Smooth muscle cell (in vitro differentiated cells): Measurements from ENCODE around the gene TGDS. TPM values are rescaled to one million over a fixed set of nuclear protein-coding genes. Genes with fewer than 3 reads are reported as not detected.
"Not testable (repeated sequence)": the region's sequence is repeated elsewhere in the genome, so short reads cannot be mapped to it uniquely, and the experiment has no call there.

Experiments
- DNase-seq: peaks from one replicate; lab custom pipeline; 2025; ENCODE audit not compliant: unreplicated experiment; lab: John Stamatoyannopoulos, UW
- H2AFZ ChIP-seq: fragments of 200-600 bp; sonication (generic); 2 replicates; pipeline ENCODE4 v1.6.0; 2016; ENCODE audit warnings: antibody characterized with exemption, low read depth, mild to moderate bottlenecking
- H3F3A ChIP-seq: fragments of 200-600 bp; sonication (generic); 2 replicates; pipeline ENCODE4 v1.6.0; 2017; ENCODE audit warnings: antibody characterized with exemption, low read depth
- H3K27ac ChIP-seq: fragments of 200-600 bp; sonication (generic); 2 replicates; pipeline ENCODE4 v1.5.1; 2016; ENCODE audit warnings: low read depth, mild to moderate bottlenecking
- H3K27me3 ChIP-seq: fragments of 200-600 bp; sonication (generic); 2 replicates; pipeline ENCODE4 v1.6.1; 2016; ENCODE audit warnings: low read depth, mild to moderate bottlenecking
- H3K36me3 ChIP-seq: fragments of 200-600 bp; sonication (generic); 2 replicates; pipeline ENCODE4 v1.5.1; 2016; ENCODE audit warnings: low read depth
- H3K4me1 ChIP-seq: fragments of 200-600 bp; sonication (generic); 2 replicates; pipeline ENCODE4 v1.5.1; 2016; ENCODE audit warnings: low read depth
- H3K4me2 ChIP-seq: fragments of 200-600 bp; sonication (generic); 2 replicates; pipeline ENCODE4 v1.6.0; 2016; ENCODE audit warnings: mild to moderate bottlenecking
- H3K4me3 ChIP-seq: fragments of 200-600 bp; sonication (generic); 2 replicates; pipeline ENCODE4 v1.5.1; 2016; ENCODE audit warnings: mild to moderate bottlenecking
- H3K79me2 ChIP-seq: fragments of 200-600 bp; sonication (generic); 2 replicates; pipeline ENCODE4 v1.6.0; 2016; ENCODE audit warnings: low read depth, mild to moderate bottlenecking
- H3K9ac ChIP-seq: fragments of 200-600 bp; sonication (generic); 2 replicates; pipeline ENCODE4 v1.6.0; 2016; ENCODE audit warnings: low read depth
- H3K9me3 ChIP-seq: fragments of 200-600 bp; sonication (generic); replicated peaks from 2 replicates; pipeline ENCODE4 v1.5.1; 2016; ENCODE audit warnings: low read depth
- H4K20me1 ChIP-seq: fragments of 200-600 bp; sonication (generic); 2 replicates; pipeline ENCODE4 v1.6.0; 2016; ENCODE audit warnings: low read depth
- CTCF ChIP-seq: fragments of 200-600 bp; sonication (generic); IDR thresholded peaks from 2 replicates; pipeline ENCODE4 v1.5.1; 2017; ENCODE audit warnings: borderline replicate concordance, mild to moderate bottlenecking, antibody characterized with exemption; ENCODE audit not compliant: insufficient read depth, poor library complexity, severe bottlenecking
- WGBS: methylation state at CpG from one replicate; pipeline ENCODE4 v1.1.7; 2016; ENCODE audit warnings: low lambda C conversion rate; 5-methylcytosine and 5-hydroxymethylcytosine counted together
- polyA plus RNA-seq: library from polyadenylated mRNA; unstranded; fragments of >200 nt; fragmentation: Nextera tagmentation; extraction: Ambion mirVana; gene quantifications from 2 replicates; pipeline ENCODE4 v1.2.1, GENCODE V29; 2016
- total RNA-seq: library from RNA; depleted of rRNA; stranded (reverse); fragments of >200 nt; gene quantifications from 2 replicates; pipeline ENCODE4 v1.2.3, GENCODE V29; 2014

The TGDS gene
- total and polyA plus RNA-seq, 2 experiments from 2014 or later: 16.0 to 17.1 TPM

- Histone ChIP-seq H3K79me2 (no peaks in the 10 kb centered on the region), H3K27me3 (no peaks in the 10 kb centered on the region), H3K36me3 (no peaks in the 10 kb centered on the region), H3K4me3 (no peak overlapping the region), H3K4me1 (peaks cover 16% of the 10 kb centered on the region), H3K9ac (no peak overlapping the region), H3K27ac (no peak overlapping the region), H4K20me1 (peaks cover 4% of the 10 kb centered on the region), H3F3A (peaks cover 4% of the 10 kb centered on the region), H3K9me3 (no peaks in the 10 kb centered on the region), H3K4me2 (no peak overlapping the region), H2AFZ (no peak overlapping the region)
- 95% methylated on average over 1 of the region's 1 CpG for WGBS
- no peak for TF ChIP-seq CTCF
- DNase-seq: no peak
Observed at GRCh38 chr13:94636942-94637578, 41.1 kb upstream of the TGDS start.

GRCh38 chr13:94636096-94636495, 40.1 kb upstream of the TGDS start:
- H2AFZ ChIP-seq, H3K4me2 ChIP-seq, H3K79me2 ChIP-seq, H3K4me1 ChIP-seq, H3K9me3 ChIP-seq, H3K36me3 ChIP-seq, H3K27me3 ChIP-seq, H3K9ac ChIP-seq, H3K27ac ChIP-seq, H3K4me3 ChIP-seq, H4K20me1 ChIP-seq, DNase-seq, H3F3A ChIP-seq: not testable (repeated sequence)
- WGBS: 79% methylated on average over 5 of the region's 5 CpGs

- H3K36me3 ChIP-seq: no peaks in the 10 kb centered on the region
- DNase-seq: no peak
- H3K9me3 ChIP-seq: no peaks in the 10 kb centered on the region
- H3K4me2 ChIP-seq: no peak overlapping the region
- no peaks in the 10 kb centered on the region for H3K27me3 ChIP-seq
- 97% methylated on average over 3 of the region's 3 CpGs for WGBS
- peaks cover 4% of the 10 kb centered on the region for H3F3A ChIP-seq
- H3K79me2 ChIP-seq: no peaks in the 10 kb centered on the region
- no peak overlapping the region for H3K27ac ChIP-seq
- no peak overlapping the region for H2AFZ ChIP-seq
- no peak overlapping the region for H3K4me3 ChIP-seq
- H3K9ac ChIP-seq: no peak overlapping the region
- TF ChIP-seq CTCF: no peak
- peaks cover 10% of the 10 kb centered on the region for H4K20me1 ChIP-seq
- no peaks in the 10 kb centered on the region for H3K4me1 ChIP-seq
Observed at GRCh38 chr13:94632226-94632980, 36.5 kb upstream of the TGDS start.

GRCh38 chr13:94630858-94631257, 34.9 kb upstream of the TGDS start:
- Histone ChIP-seq H3K27me3 (no peaks in the 10 kb centered on the region), H3K9me3 (no peaks in the 10 kb centered on the region), H2AFZ (no peak overlapping the region), H3K4me2 (no peak overlapping the region), H3K4me1 (no peaks in the 10 kb centered on the region), H3K9ac (no peak overlapping the region), H3K4me3 (no peak overlapping the region), H3K79me2 (no peaks in the 10 kb centered on the region), H4K20me1 (peaks cover 10% of the 10 kb centered on the region), H3K27ac (no peak overlapping the region), H3F3A (peaks cover 4% of the 10 kb centered on the region), H3K36me3 (peaks cover 5% of the 10 kb centered on the region)
- no peak for TF ChIP-seq CTCF
- 89% methylated on average over 2 of the region's 2 CpGs for WGBS
- DNase-seq: no peak
